Measurements from ENCODE around the gene MAP3K7CL.

The MAP3K7CL gene

GRCh38 chr21:29194342-29194741 is 63.9 kb downstream of the MAP3K7CL start:
- Mint-ChIP-seq H3K9me3 (peaks cover 22 to 29% of the 10 kb centered on the region in 2 donors), H3K27me3 (no peaks in the 10 kb centered on the region), H3K27ac (peak overlapping the region in 1 of 2 donors; percentile 40), H3K4me3 (peak overlapping the region in 1 of 2 donors; percentile 19), H3K4me1 (peaks cover 44% of the 10 kb centered on the region)
- ATAC-seq (no peak), DNase-seq (no peak)

DNA sequence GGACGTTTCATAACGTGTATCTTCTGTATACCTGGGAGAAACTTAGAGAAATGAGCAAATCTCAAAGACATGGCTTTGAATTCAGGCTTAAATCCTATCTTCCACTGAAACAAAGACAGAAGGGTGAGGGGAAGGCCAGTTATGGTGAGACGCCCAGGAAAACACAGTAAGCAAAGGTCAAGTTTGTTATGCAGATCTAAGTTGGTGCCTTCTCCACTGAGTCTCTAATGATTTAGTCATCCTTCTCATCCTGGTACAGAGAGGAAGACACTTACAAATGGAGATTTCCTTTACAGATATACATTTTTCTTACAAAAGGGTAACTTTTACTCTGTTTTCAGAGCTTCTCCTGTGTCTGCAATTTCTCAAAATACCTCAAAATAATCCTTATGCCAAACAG is 64.4 kb downstream of the MAP3K7CL start:
- Mint-ChIP-seq H3K4me1 (peaks cover 44% of the 10 kb centered on the region), H3K27ac (peak overlapping the region in 1 of 2 donors; percentile 40), H3K9me3 (peaks cover 23 to 32% of the 10 kb centered on the region in 2 donors), H3K4me3 (peak overlapping the region in 1 of 2 donors; percentile 19), H3K27me3 (no peaks in the 10 kb centered on the region)
- DNase-seq, result no peak
- no peak for ATAC-seq

GRCh38 chr21:29195981-29196669 is 65.7 kb downstream of the MAP3K7CL start:
- Mint-ChIP-seq H3K9me3 (peaks cover 23 to 37% of the 10 kb centered on the region in 2 donors), H3K4me3 (peak overlapping the region; percentile 86 to 87), H3K27ac (peak overlapping the region; percentile 94 to 99), H3K27me3 (no peaks in the 10 kb centered on the region), H3K4me1 (peaks cover 37% of the 10 kb centered on the region)
- ATAC-seq (peak; percentile 100), DNase-seq (peak; percentile 67 to 83)

GRCh38 chr21:29196670-29197191 is 66.3 kb downstream of the MAP3K7CL start:
- H3K9me3 Mint-ChIP-seq, result peaks cover 23 to 43% of the 10 kb centered on the region in 2 donors
- peak overlapping the region; percentile 94 to 99 for H3K27ac Mint-ChIP-seq
- no peak for DNase-seq
- H3K27me3 Mint-ChIP-seq, result no peaks in the 10 kb centered on the region
- peak; percentile 4 for ATAC-seq
- peaks cover 37% of the 10 kb centered on the region for H3K4me1 Mint-ChIP-seq
- peak overlapping the region; percentile 86 to 87 for H3K4me3 Mint-ChIP-seq

- DNase-seq (no peak), ATAC-seq (no peak)
- Mint-ChIP-seq H3K4me3 (no peak overlapping the region), H3K9me3 (peaks cover 26 to 55% of the 10 kb centered on the region in 2 donors), H3K27ac (no peak overlapping the region), H3K4me1 (peaks cover 22% of the 10 kb centered on the region), H3K27me3 (no peaks in the 10 kb centered on the region)
These were observed 70.7 kb downstream of the MAP3K7CL start for GRCh38 chr21:29201186-29201585.

GRCh38 chr21:29205009-29205408 is 74.6 kb downstream of the MAP3K7CL start:
- ATAC-seq (no peak), DNase-seq (no peak)
- H3K9me3 Mint-ChIP-seq, result peaks cover 3 to 23% of the 10 kb centered on the region in 2 donors
- H3K27ac Mint-ChIP-seq, result no peak overlapping the region
- H3K4me3 Mint-ChIP-seq, result no peak overlapping the region
- peaks cover 11% of the 10 kb centered on the region for H3K4me1 Mint-ChIP-seq
- H3K27me3 Mint-ChIP-seq, result no peaks in the 10 kb centered on the region

- DNase-seq, result no peak
- Mint-ChIP-seq H3K4me3 (no peak overlapping the region), H3K9me3 (peaks cover 3 to 19% of the 10 kb centered on the region in 2 donors), H3K27me3 (no peaks in the 10 kb centered on the region), H3K27ac (no peak overlapping the region), H3K4me1 (peaks cover 11% of the 10 kb centered on the region)
- ATAC-seq, result no peak
These were observed 75.5 kb downstream of the MAP3K7CL start for GRCh38 chr21:29205988-29206387.

DNA sequence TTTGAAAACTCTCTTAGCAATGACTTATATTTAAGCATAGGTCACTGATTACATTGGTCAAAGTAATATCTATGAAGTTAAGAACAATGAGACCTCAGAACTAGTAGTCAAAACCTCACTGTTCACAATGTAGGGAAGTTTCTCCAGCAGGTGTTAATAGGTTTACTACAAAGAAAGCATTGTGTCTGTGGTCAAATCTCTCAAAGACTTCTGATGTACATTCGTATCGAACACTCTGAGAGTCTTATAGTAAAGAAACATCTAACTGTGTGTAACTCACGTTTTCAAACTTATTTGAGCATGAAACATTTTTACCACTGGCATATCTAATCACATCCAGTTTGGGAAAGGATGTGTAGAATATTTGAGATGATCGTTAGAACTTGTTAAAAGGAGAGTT is 76.0 kb downstream of the MAP3K7CL start:
- Mint-ChIP-seq H3K27me3 (no peaks in the 10 kb centered on the region), H3K4me1 (peaks cover 11% of the 10 kb centered on the region)
- no peak for DNase-seq

GRCh38 chr21:29207201-29207600 is 76.8 kb downstream of the MAP3K7CL start:
- no peak for DNase-seq
- Mint-ChIP-seq H3K27ac (no peak overlapping the region), H3K4me3 (no peak overlapping the region), H3K9me3 (peaks cover 3 to 7% of the 10 kb centered on the region in 2 donors), H3K4me1 (peaks cover 11% of the 10 kb centered on the region), H3K27me3 (no peaks in the 10 kb centered on the region)
- no peak for ATAC-seq

More for the DNA sequence above, 76.0 kb downstream of the MAP3K7CL start:
- ATAC-seq, result no peak
- Mint-ChIP-seq H3K9me3 (peaks cover 3 to 14% of the 10 kb centered on the region in 2 donors), H3K4me3 (no peak overlapping the region), H3K27ac (no peak overlapping the region)

- Mint-ChIP-seq H3K4me1 (peaks cover 11% of the 10 kb centered on the region), H3K4me3 (no peak overlapping the region), H3K9me3 (peaks cover 0 to 3% of the 10 kb centered on the region in 2 donors), H3K27ac (no peak overlapping the region), H3K27me3 (no peaks in the 10 kb centered on the region)
- DNase-seq, result no peak
- ATAC-seq, result no peak
These were observed 77.7 kb downstream of the MAP3K7CL start for GRCh38 chr21:29208044-29208681.

DNA sequence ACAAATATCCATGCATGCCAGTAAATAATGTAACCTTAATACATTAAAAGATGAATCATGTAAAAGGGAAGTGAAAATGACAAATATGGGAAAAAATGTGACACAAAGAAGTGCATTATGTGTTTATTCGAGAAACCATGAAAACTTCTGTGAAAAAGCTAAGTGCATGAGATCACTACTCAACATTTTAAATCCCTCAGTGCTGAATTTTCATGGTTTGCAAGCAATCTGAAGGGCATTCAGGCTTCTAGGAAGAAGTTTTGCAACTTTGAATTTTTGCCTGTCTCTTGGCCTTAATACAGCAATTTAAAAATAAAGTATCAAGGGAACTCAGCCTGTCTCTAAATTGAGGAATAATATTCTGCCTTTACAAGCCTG is 78.2 kb downstream of the MAP3K7CL start:
- Mint-ChIP-seq H3K4me3 (no peak overlapping the region), H3K9me3 (peaks cover 0 to 3% of the 10 kb centered on the region in 2 donors), H3K27me3 (no peaks in the 10 kb centered on the region), H3K4me1 (peaks cover 11% of the 10 kb centered on the region), H3K27ac (no peak overlapping the region)
- DNase-seq (no peak), ATAC-seq (no peak)

- Mint-ChIP-seq H3K4me3 (no peak overlapping the region), H3K9me3 (peaks cover 0 to 3% of the 10 kb centered on the region in 2 donors), H3K27ac (no peak overlapping the region), H3K4me1 (peaks cover 11% of the 10 kb centered on the region), H3K27me3 (no peaks in the 10 kb centered on the region)
- ATAC-seq, result no peak
- DNase-seq, result no peak
These were observed 79.3 kb downstream of the MAP3K7CL start for GRCh38 chr21:29209696-29210095.

DNA sequence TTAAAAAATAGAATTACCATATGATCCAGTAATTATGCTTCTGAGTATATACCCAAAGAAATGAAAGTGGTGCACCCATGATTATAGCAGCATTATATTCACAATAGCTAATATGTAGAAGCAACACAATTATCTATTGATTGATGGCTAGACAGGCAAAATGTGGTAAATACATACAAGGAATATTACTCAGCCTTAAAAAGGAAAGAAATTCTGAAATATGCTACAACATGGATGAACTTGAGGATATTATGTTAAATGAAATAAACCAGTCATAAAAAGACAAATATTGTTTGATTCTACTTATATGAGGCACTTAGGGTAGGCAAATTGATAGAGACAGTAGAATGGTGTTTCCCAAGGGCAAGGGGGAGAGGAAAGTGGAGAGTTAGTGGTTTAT is 80.8 kb downstream of the MAP3K7CL start:
- no peaks in the 10 kb centered on the region for H3K27me3 Mint-ChIP-seq
- H3K27ac Mint-ChIP-seq, result peak overlapping the region in 1 of 2 donors; percentile 13
- no peak overlapping the region for H3K4me3 Mint-ChIP-seq
- ATAC-seq (no peak), DNase-seq (no peak)
- no peaks in the 10 kb centered on the region for H3K9me3 Mint-ChIP-seq
- peaks cover 6% of the 10 kb centered on the region for H3K4me1 Mint-ChIP-seq

- ATAC-seq, result no peak
- H3K4me1 Mint-ChIP-seq, result peaks cover 6% of the 10 kb centered on the region
- DNase-seq, result no peak
- H3K4me3 Mint-ChIP-seq, result no peak overlapping the region
- no peak overlapping the region for H3K27ac Mint-ChIP-seq
- H3K27me3 Mint-ChIP-seq, result no peaks in the 10 kb centered on the region
- no peaks in the 10 kb centered on the region for H3K9me3 Mint-ChIP-seq
These were observed 82.0 kb downstream of the MAP3K7CL start for GRCh38 chr21:29212446-29212845.

DNA sequence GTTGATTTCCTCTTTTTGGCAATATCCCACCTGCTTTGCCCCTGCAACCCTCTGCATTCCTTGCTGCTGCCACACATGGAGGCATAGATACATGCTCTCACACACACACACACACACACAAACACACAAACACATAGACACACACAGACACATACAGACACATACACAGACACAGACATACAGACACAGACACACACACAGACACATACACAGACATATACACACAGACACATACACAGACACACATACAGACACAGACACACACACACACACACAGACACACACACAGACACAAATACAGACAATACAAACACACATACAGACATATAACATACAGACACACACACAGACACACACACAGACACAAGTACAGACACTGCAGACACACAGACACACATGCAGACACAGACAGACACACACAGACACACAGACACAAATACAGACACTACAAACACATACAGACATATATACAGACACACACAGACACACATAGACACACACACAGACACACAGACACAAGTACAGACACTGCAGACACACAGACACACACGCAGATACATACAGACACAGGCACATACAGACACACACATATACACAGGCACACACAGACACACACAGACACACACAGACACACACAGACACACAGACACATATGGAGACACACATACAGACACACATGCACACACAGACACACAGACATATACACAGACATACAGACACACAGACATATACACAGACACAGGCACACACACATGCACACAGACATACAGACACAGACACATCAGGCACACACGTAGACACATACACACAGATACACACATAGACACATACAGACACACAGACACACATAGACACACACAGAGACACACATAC is 83.3 kb downstream of the MAP3K7CL start:
- Mint-ChIP-seq H3K27me3 (no peaks in the 10 kb centered on the region), H3K4me3 (no peak overlapping the region), H3K9me3 (peaks cover 0 to 5% of the 10 kb centered on the region in 2 donors), H3K27ac (no peak overlapping the region), H3K4me1 (no peaks in the 10 kb centered on the region)
- no peak for ATAC-seq
- no peak for DNase-seq
